ENCODE measurements around the gene GAB4.

GRCh38 chr22:16917144-16918003, 90.6 kb downstream of the GAB4 start:
- TF ChIP-seq, protein P1, sequence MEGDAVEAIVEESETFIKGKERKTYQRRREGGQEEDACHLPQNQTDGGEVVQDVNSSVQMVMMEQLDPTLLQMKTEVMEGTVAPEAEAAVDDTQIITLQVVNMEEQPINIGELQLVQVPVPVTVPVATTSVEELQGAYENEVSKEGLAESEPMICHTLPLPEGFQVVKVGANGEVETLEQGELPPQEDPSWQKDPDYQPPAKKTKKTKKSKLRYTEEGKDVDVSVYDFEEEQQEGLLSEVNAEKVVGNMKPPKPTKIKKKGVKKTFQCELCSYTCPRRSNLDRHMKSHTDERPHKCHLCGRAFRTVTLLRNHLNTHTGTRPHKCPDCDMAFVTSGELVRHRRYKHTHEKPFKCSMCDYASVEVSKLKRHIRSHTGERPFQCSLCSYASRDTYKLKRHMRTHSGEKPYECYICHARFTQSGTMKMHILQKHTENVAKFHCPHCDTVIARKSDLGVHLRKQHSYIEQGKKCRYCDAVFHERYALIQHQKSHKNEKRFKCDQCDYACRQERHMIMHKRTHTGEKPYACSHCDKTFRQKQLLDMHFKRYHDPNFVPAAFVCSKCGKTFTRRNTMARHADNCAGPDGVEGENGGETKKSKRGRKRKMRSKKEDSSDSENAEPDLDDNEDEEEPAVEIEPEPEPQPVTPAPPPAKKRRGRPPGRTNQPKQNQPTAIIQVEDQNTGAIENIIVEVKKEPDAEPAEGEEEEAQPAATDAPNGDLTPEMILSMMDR (conservative IDR thresholded peaks at IDR 0.05; ENCODE audit: low read depth, low read length) = peak; percentile 49
- TF ChIP-seq ELK1 (IDR thresholded peaks at IDR 0.05; ENCODE audit: borderline replicate concordance, low read depth, low read length) (no peak), POLR2A (IDR thresholded peaks at IDR 0.05; ENCODE audit: low read depth, low read length) (no peak), RCOR1 (IDR thresholded peaks at IDR 0.05; ENCODE audit: insufficient replicate concordance, low read length) (no peak), RFX5 (IDR thresholded peaks at IDR 0.05; ENCODE audit: low read depth, low read length) (no peak), RAD21 (IDR thresholded peaks at IDR 0.05; ENCODE audit: low read length) (peak; percentile 38), MAFK (IDR thresholded peaks at IDR 0.05; ENCODE audit: low read depth, low read length) (no peak), USF2 (IDR thresholded peaks at IDR 0.05; ENCODE audit: low read depth, low read length) (no peak), BHLHE40 (IDR thresholded peaks at IDR 0.05; ENCODE audit: low read depth, low read length) (no peak)

All from IMR-90 (cell line).